Calu3 (cell line): ENCODE results near the gene PDF. TPM values are rescaled to one million over a fixed set of nuclear protein-coding genes. Genes with fewer than 3 reads are reported as not detected.

Experiments used
- BruUV-seq: library from RNA; stranded (reverse); fragments of 400-500 nt; replicated peaks from 2 replicates; lab custom pipeline; 2021; lab: Mats Ljungman, UMichigan
- CTCF ChIA-PET: fragments of 300-600 bp; sonication (Branson Sonifier 250); formaldehyde crosslinking; loops from one replicate; lab custom pipeline; 2022; ENCODE audit warnings: antibody characterized with exemption; lab: Charles Lee
- DNase-seq: peaks from one replicate; pipeline ENCODE4 v3.0.0; 2022
- H3K27ac Mint-ChIP-seq: one replicate; pipeline ENCODE4 v1.8.0; 2022; ENCODE audit warnings: mixed read lengths; ENCODE audit not compliant: unreplicated experiment
- H3K27me3 Mint-ChIP-seq: one replicate; pipeline ENCODE4 v1.8.0; 2022; ENCODE audit warnings: mixed read lengths; ENCODE audit not compliant: unreplicated experiment
- H3K36me3 Mint-ChIP-seq: one replicate; pipeline ENCODE4 v1.8.0; 2022; ENCODE audit warnings: mild to moderate bottlenecking, moderate library complexity, mixed read lengths; ENCODE audit not compliant: insufficient read depth, unreplicated experiment
- H3K4me1 Mint-ChIP-seq: one replicate; pipeline ENCODE4 v1.8.0; 2022; ENCODE audit warnings: mild to moderate bottlenecking, low read depth, mixed read lengths; ENCODE audit not compliant: unreplicated experiment
- H3K4me3 Mint-ChIP-seq: one replicate; pipeline ENCODE4 v1.8.0; 2022; ENCODE audit warnings: mild to moderate bottlenecking, low read depth, moderate library complexity, mixed read lengths; ENCODE audit not compliant: unreplicated experiment
- H3K9me3 Mint-ChIP-seq: one replicate; pipeline ENCODE4 v1.8.0; 2022; ENCODE audit warnings: low read depth, mixed read lengths; ENCODE audit not compliant: unreplicated experiment
- intact Hi-C: fragments of 100-400 bp; cut with micrococcal nuclease; formaldehyde crosslinking; loops from one replicate; pipeline ENCODE4 v1.10.0; 2022; ENCODE audit not compliant: unreplicated experiment
- total RNA-seq: library from RNA; stranded (reverse); gene quantifications from 2 replicates; pipeline ENCODE4 v1.2.3, GENCODE V29; 2022
- TF ChIP-seq, protein P1 (sequence below): fragments of 200-600 bp; IDR thresholded peaks from one replicate; pipeline ENCODE4 v1.8.0; 2022; ENCODE audit warnings: antibody characterized with exemption; ENCODE audit not compliant: unreplicated experiment

Gene PDF
- total RNA-seq, 1 experiment from 2014 or later = 25.5 TPM

DNA sequence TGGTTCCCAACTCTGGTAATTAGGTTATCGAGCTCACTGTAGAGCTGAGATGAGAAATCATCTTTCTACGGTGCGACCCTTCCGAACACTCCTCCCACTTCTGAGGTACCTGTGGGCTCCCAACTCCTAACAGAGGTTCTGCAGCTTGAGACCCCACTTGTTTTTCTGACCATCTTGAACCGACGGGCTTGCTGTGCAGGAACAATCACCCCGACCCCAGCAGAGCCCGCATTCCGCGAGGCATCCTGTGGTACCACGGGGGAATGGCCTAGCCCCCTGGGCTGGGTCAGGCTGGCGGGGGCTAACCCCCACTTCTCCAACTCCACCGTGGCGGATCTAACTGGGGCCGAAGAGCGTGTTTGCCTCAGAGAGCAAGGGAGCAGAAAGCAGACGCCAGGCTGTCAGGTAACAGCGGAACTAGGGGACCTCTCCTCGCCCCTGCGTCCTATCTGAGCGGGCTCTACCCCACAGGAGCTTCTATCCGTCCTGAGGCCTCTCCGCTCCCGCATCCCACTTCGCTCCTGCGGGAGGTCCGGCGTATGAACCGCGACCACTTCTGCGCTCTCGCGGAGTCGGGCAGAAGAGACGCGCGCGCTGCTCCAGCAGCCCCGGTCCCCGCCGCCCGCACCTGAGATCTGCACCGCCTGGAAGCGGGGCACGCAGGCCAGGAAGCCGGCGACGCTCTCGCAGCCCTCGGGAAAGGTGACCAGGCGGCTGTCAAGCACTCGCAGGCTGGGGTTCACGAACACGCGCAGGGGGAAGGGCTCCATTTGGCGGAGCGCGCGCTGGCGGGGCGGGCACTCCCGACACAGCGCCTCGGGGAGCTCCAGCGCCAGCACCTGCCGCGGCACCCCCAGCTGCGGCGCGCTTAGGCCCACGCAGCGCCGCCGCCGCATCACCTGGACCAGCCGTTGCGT, 761 bp downstream of the PDF start:
- Mint-ChIP-seq H3K4me3 (peak overlapping the region; percentile 99), H3K27ac (peak overlapping the region; percentile 81), H3K27me3 (no peaks in the 10 kb centered on the region), H3K4me1 (peaks cover 26% of the 10 kb centered on the region), H3K9me3 (no peaks in the 10 kb centered on the region), H3K36me3 (peaks cover 82% of the 10 kb centered on the region)
- peak; percentile 68 for DNase-seq
- CTCF ChIA-PET = interaction anchor here (1.0 to 1.9 kb wide), 2 partner anchors 11 to 179 kb away, joined by 3 to 7 read pairs; no protein-coding TSS in a partner anchor
- no TSS peak for BruUV-seq
- intact Hi-C loops = no loop called here
- TF ChIP-seq, protein P1, sequence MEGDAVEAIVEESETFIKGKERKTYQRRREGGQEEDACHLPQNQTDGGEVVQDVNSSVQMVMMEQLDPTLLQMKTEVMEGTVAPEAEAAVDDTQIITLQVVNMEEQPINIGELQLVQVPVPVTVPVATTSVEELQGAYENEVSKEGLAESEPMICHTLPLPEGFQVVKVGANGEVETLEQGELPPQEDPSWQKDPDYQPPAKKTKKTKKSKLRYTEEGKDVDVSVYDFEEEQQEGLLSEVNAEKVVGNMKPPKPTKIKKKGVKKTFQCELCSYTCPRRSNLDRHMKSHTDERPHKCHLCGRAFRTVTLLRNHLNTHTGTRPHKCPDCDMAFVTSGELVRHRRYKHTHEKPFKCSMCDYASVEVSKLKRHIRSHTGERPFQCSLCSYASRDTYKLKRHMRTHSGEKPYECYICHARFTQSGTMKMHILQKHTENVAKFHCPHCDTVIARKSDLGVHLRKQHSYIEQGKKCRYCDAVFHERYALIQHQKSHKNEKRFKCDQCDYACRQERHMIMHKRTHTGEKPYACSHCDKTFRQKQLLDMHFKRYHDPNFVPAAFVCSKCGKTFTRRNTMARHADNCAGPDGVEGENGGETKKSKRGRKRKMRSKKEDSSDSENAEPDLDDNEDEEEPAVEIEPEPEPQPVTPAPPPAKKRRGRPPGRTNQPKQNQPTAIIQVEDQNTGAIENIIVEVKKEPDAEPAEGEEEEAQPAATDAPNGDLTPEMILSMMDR = no peak

DNA sequence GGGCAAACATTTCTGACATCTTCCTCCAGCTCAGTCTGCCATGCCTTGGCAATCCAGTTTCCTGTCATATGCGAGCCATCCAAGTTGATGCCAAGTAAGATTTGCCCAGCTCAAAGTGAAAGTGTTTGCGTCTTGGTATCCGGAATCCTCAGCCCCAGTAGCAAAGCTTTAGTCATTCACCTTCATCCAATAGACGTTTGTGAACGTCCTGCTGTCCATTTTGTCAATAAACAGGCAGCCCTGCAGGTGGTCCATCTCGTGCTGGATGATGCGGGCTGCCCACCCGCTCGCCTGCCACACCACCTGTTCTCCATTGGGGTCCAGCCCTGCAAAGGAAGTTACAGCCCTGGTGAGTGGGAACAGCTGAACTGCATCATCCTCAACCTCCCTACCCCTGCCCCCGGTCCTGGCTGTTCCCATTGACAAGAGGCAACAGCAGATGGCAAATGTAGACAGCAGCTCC, 1.5 kb downstream of the PDF start:
- Mint-ChIP-seq H3K27ac (peak overlapping the region; percentile 81), H3K36me3 (peaks cover 83% of the 10 kb centered on the region)

DNA sequence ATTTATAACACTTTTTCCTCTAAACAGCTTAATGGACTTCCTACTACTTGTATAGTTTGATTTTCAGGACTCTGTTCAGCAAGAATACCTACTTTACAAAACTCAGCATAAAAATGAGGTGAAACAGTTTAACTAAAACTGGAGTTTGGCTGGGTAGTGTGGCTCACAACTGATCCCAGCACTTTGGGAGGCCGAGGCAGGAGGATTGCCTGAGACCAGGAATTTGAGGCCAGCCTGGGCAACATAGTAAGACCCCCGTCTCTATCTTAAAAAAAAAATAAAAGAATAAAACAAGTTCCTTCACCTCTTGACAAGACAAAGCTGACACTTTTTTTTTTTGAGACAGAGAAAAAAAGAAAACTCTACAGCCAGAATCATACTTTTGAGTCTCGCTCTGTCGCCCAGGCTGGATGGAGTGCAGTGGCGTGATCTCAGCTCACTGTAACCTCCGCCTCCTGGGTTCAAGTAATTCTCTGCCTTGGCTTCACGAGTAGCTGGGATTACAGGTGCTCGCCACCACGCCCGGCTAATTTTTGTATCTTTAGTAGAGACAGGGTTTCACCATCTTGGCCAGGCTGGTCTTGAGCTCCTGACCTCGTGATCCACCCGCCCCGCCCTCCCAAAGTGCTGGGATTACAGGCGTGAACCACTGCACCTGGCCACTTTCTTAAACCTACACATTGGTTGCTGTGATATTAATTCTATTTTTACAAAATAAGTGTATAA, 2.6 kb downstream of the PDF start:
- no TSS peak for BruUV-seq
- TF ChIP-seq, protein P1 = no peak
- no peaks in the 10 kb centered on the region for H3K9me3 Mint-ChIP-seq
- peaks cover 84% of the 10 kb centered on the region for H3K36me3 Mint-ChIP-seq
- DNase-seq = no peak
- H3K4me3 Mint-ChIP-seq = peak overlapping the region; percentile 99
- intact Hi-C loops = no loop called here
- CTCF ChIA-PET = interaction anchor here (1.9 kb wide), 1 partner anchor 178 kb away, joined by 7 read pairs; no protein-coding TSS in a partner anchor
- peaks cover 33% of the 10 kb centered on the region for H3K4me1 Mint-ChIP-seq
- H3K27me3 Mint-ChIP-seq = no peaks in the 10 kb centered on the region
- peak overlapping the region; percentile 81 for H3K27ac Mint-ChIP-seq

More for the DNA sequence above, 1.5 kb downstream of the PDF start:
- BruUV-seq = no TSS peak
- DNase-seq = no peak
- Mint-ChIP-seq H3K9me3 (no peaks in the 10 kb centered on the region), H3K27me3 (no peaks in the 10 kb centered on the region), H3K4me1 (peaks cover 33% of the 10 kb centered on the region), H3K4me3 (peak overlapping the region; percentile 99)
- CTCF ChIA-PET = interaction anchor here (1.9 kb wide), 1 partner anchor 179 kb away, joined by 7 read pairs; no protein-coding TSS in a partner anchor
- TF ChIP-seq, protein P1 = no peak
- intact Hi-C loops = no loop called here

DNA sequence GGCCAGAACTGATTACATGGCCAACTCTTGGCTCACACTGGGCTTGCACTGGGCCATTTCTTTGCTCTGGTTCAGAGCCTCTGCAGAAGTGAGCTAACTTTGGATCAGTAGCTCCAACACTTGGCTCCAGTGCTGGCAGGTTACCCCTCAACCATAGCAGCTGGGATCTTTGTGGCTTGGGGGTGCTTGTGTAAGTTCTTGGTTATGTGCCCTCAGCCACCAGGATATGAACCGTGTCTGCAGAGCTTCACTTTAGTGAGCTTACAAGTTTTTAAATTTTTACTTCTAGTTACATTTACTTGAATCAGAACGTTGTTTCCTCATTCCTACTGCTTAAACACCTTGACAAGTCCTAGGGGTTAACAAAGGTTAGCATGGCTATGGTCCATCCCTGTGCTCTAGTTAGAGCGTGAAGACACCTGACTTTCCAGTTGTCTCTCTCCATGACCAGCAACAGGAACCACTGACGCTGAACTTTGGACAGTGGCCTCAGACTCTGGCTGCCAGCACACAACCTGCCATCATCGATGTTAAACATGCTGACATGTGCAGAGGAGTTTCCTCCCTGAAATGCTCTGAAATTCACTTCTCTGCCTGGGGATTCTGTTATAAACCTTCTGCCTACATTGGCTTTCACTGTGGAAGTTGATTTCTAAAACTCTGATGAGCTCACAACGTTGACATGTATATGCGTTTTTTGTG, 4.1 kb downstream of the PDF start:
- no peak for DNase-seq
- BruUV-seq = no TSS peak
- Mint-ChIP-seq H3K27me3 (no peaks in the 10 kb centered on the region), H3K4me3 (peak overlapping the region; percentile 15), H3K4me1 (peaks cover 33% of the 10 kb centered on the region), H3K36me3 (peaks cover 89% of the 10 kb centered on the region), H3K27ac (no peak overlapping the region), H3K9me3 (no peaks in the 10 kb centered on the region)
- CTCF ChIA-PET = interaction anchor here (0.6 to 1.0 kb wide), 3 partner anchors 9 to 435 kb away, joined by 3 to 8 read pairs (median 4); no protein-coding TSS in a partner anchor
- intact Hi-C loops = no loop called here
- TF ChIP-seq, protein P1 = no peak
